Forelimb muscle (tissue), 1 donor: Measurements from ENCODE around the gene IRS1. TPM values are rescaled to one million over a fixed set of nuclear protein-coding genes. Genes with fewer than 3 reads are reported as not detected.
A peak's percentile ranks its signal among the peaks of the same experiment; 100 is the strongest.

ENCODE experiments used
- DNase-seq: peaks from one replicate; pipeline ENCODE4 v3.0.0-alpha.2; 2013; ENCODE audit warnings: low read depth
- polyA plus RNA-seq: library from polyadenylated mRNA; unstranded; fragments of 120-200 nt; gene quantifications from one replicate; pipeline ENCODE4 v1.2.1, GENCODE V29; 2013; ENCODE audit not compliant: insufficient read length

Gene IRS1
- polyA plus RNA-seq, 1 donor: 11.9 TPM

- no peak for DNase-seq
These were observed 19.3 kb upstream of the IRS1 start for GRCh38 chr2:226818930-226819329.

- no peak for DNase-seq
These were observed 13.6 kb upstream of the IRS1 start for GRCh38 chr2:226813148-226813701.

GRCh38 chr2:226803410-226803809 is 3.8 kb upstream of the IRS1 start:
- no peak for DNase-seq

GRCh38 chr2:226802573-226802972 is 3.0 kb upstream of the IRS1 start:
- DNase-seq: peak; percentile 70

- DNase-seq: no peak
These were observed 1.5 kb upstream of the IRS1 start for GRCh38 chr2:226800941-226801784.

- no peak for DNase-seq
These were observed 638 bp upstream of the IRS1 start for GRCh38 chr2:226799976-226800940.

- no peak for DNase-seq
These were observed 1.0 kb downstream of the IRS1 start for GRCh38 chr2:226798422-226799210.

GRCh38 chr2:226797989-226798421 is 1.6 kb downstream of the IRS1 start:
- DNase-seq: no peak

GRCh38 chr2:226797289-226797988 is 2.2 kb downstream of the IRS1 start:
- no peak for DNase-seq

GRCh38 chr2:226796840-226797288 is 2.8 kb downstream of the IRS1 start:
- DNase-seq: no peak

GRCh38 chr2:226796012-226796839 is 3.4 kb downstream of the IRS1 start:
- no peak for DNase-seq

GRCh38 chr2:226795281-226796011 is 4.2 kb downstream of the IRS1 start:
- DNase-seq: no peak

- no peak for DNase-seq
These were observed 4.9 kb downstream of the IRS1 start for GRCh38 chr2:226794751-226795171.

GRCh38 chr2:226794196-226794661 is 5.4 kb downstream of the IRS1 start:
- DNase-seq: no peak

- DNase-seq: no peak
These were observed 6.0 kb downstream of the IRS1 start for GRCh38 chr2:226793646-226794045.

GRCh38 chr2:226792155-226792881 is 7.3 kb downstream of the IRS1 start:
- DNase-seq: no peak

- no peak for DNase-seq
These were observed 8.0 kb downstream of the IRS1 start for GRCh38 chr2:226791487-226792081.

- DNase-seq: no peak
These were observed 8.5 kb downstream of the IRS1 start for GRCh38 chr2:226791056-226791486.
